Endodermal cell (in vitro differentiated cells): ENCODE data around the gene CCDC57. TPM values are rescaled to one million over a fixed set of nuclear protein-coding genes. Genes with fewer than 3 reads are reported as not detected.

Experiments used
- DNase-seq: peaks from one replicate; pipeline ENCODE4 v3.0.0-alpha.2; 2017
- H3K27ac ChIP-seq: 2 replicates; pipeline ENCODE4 v1.5.1; 2013; ENCODE audit warnings: mild to moderate bottlenecking, low read depth, low read length, moderate library complexity
- H3K27me3 ChIP-seq: 2 replicates; pipeline ENCODE4 v1.6.1; 2013; ENCODE audit warnings: mild to moderate bottlenecking, low read length, moderate library complexity; ENCODE audit not compliant: insufficient read depth, control insufficient read depth, poor library complexity, severe bottlenecking
- H3K36me3 ChIP-seq: 2 replicates; pipeline ENCODE4 v1.7.0; 2013; ENCODE audit warnings: mild to moderate bottlenecking, low read length, moderate library complexity; ENCODE audit not compliant: control insufficient read depth, insufficient read depth
- H3K4me1 ChIP-seq: one replicate; pipeline ENCODE4 v1.7.0; 2013; ENCODE audit warnings: low read length; ENCODE audit not compliant: control insufficient read depth, insufficient read depth
- H3K4me3 ChIP-seq: 2 replicates; pipeline ENCODE4 v1.5.1; 2013; ENCODE audit warnings: mild to moderate bottlenecking, low read length, moderate library complexity
- H3K9ac ChIP-seq: 2 replicates; pipeline ENCODE4 v1.6.1; 2013; ENCODE audit warnings: mild to moderate bottlenecking, low read length, moderate library complexity; ENCODE audit not compliant: poor library complexity, severe bottlenecking; ENCODE audit errors: extremely low read depth
- H3K9me3 ChIP-seq: 2 replicates; pipeline ENCODE4 v1.6.1; 2013; ENCODE audit warnings: mild to moderate bottlenecking, low read length, moderate library complexity; ENCODE audit not compliant: control insufficient read depth
- H3K27ac Mint-ChIP-seq: 2 replicates; pipeline ENCODE4 v1.8.0; 2020; ENCODE audit warnings: mixed read lengths
- H3K27me3 Mint-ChIP-seq: 2 replicates; pipeline ENCODE4 v1.8.0; 2021; ENCODE audit warnings: mild to moderate bottlenecking, mixed read lengths; ENCODE audit not compliant: insufficient read depth
- H3K36me3 Mint-ChIP-seq: 2 replicates; pipeline ENCODE4 v1.8.0; 2020; ENCODE audit warnings: low read depth, mixed read lengths
- H3K4me1 Mint-ChIP-seq: 2 replicates; pipeline ENCODE4 v1.8.0; 2020; ENCODE audit warnings: mixed read lengths
- H3K4me3 Mint-ChIP-seq: 2 replicates; pipeline ENCODE4 v1.8.0; 2020; ENCODE audit warnings: mild to moderate bottlenecking, moderate library complexity, mixed read lengths
- H3K9me3 Mint-ChIP-seq: 2 replicates; pipeline ENCODE4 v1.8.0; 2020; ENCODE audit warnings: mild to moderate bottlenecking, mixed read lengths
- WGBS, 2 experiments: methylation state at CpG; one replicate each; pipeline versions ENCODE4 v1.1.5 to v1.1.7; 2013; ENCODE audit warnings: missing lambda C conversion rate in 2 of 2, mixed read lengths in 1 of 2; ENCODE audit not compliant: insufficient coverage in 1 of 2, insufficient read length in 1 of 2; 5-methylcytosine and 5-hydroxymethylcytosine counted together
- total RNA-seq, 2 donors: library from RNA; stranded (reverse); fragmentation: NEBNext Ultra II Directional in 1 of 2; extraction: Animal tissue kit (Norgen Biotek cat#: 25700) in 1 of 2; gene quantifications; 2 replicates in 1 of 2; 3 replicates in 1 of 2; pipeline ENCODE4 v1.2.1, GENCODE V29; 2021
- TF ChIP-seq, protein P1 (sequence below): fragments of 200-600 bp; sonication (generic); conservative IDR thresholded peaks from 2 replicates; pipeline ENCODE4 v1.5.0; 2021; ENCODE audit warnings: antibody characterized with exemption, mild to moderate bottlenecking

CCDC57 gene
- total RNA-seq, 2 donors from 2014 or later = 61.8 to 82.8 TPM

GRCh38 chr17:82202981-82203380 lies 9.7 kb downstream of the CCDC57 start:
- Mint-ChIP-seq H3K9me3 (no peaks in the 10 kb centered on the region), H3K27me3 (no peaks in the 10 kb centered on the region), H3K4me3 (no peak overlapping the region), H3K27ac (no peak overlapping the region), H3K36me3 (peaks cover 29% of the 10 kb centered on the region), H3K4me1 (peaks cover 7% of the 10 kb centered on the region)
- H3K4me3 ChIP-seq = no peak overlapping the region
- 93 to 98% methylated on average over 8 to 9 of the region's 10 CpGs for WGBS, 2 experiments
- no peak overlapping the region for H3K9ac ChIP-seq
- H3K9me3 ChIP-seq = no peaks in the 10 kb centered on the region
- H3K36me3 ChIP-seq = peaks cover 3% of the 10 kb centered on the region
- TF ChIP-seq, protein P1, sequence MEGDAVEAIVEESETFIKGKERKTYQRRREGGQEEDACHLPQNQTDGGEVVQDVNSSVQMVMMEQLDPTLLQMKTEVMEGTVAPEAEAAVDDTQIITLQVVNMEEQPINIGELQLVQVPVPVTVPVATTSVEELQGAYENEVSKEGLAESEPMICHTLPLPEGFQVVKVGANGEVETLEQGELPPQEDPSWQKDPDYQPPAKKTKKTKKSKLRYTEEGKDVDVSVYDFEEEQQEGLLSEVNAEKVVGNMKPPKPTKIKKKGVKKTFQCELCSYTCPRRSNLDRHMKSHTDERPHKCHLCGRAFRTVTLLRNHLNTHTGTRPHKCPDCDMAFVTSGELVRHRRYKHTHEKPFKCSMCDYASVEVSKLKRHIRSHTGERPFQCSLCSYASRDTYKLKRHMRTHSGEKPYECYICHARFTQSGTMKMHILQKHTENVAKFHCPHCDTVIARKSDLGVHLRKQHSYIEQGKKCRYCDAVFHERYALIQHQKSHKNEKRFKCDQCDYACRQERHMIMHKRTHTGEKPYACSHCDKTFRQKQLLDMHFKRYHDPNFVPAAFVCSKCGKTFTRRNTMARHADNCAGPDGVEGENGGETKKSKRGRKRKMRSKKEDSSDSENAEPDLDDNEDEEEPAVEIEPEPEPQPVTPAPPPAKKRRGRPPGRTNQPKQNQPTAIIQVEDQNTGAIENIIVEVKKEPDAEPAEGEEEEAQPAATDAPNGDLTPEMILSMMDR = no peak
- no peaks in the 10 kb centered on the region for H3K27me3 ChIP-seq
- H3K27ac ChIP-seq = no peak overlapping the region
- no peak for DNase-seq
- H3K4me1 ChIP-seq = no peaks in the 10 kb centered on the region

DNA sequence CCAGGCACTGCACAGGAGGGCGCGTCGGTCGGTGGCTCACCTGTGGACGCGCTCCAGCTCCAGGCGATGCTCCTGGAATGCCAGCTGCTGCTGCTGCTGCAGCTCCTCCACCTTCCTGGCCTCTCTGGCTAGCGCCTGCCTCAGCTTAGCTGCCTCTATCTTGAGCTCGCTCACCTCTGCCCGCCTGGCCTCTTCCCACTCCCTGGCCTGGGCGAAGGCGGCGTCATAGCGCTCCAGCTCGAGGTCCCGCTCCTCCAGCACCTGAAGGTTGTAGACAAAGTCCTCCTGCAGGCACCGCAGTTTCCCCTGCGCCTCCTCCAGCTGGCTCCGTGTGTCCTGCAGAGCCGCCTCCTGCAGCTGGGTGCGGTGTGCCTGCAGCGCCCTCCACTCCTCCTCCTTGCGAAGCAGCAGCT lies 11.1 kb downstream of the CCDC57 start:
- Mint-ChIP-seq H3K4me1 (peaks cover 7% of the 10 kb centered on the region), H3K27ac (no peak overlapping the region), H3K27me3 (no peaks in the 10 kb centered on the region), H3K9me3 (no peaks in the 10 kb centered on the region), H3K36me3 (peaks cover 36% of the 10 kb centered on the region), H3K4me3 (no peak overlapping the region)
- Histone ChIP-seq H3K36me3 (peaks cover 3% of the 10 kb centered on the region), H3K4me3 (no peak overlapping the region), H3K9me3 (no peaks in the 10 kb centered on the region), H3K4me1 (no peaks in the 10 kb centered on the region), H3K27me3 (no peaks in the 10 kb centered on the region), H3K27ac (no peak overlapping the region), H3K9ac (no peak overlapping the region)
- TF ChIP-seq, protein P1 = no peak
- no peak for DNase-seq
- 91 to 94% methylated on average over 14 to 23 of the region's 23 CpGs for WGBS, 2 experiments

GRCh38 chr17:82200743-82201497 lies 11.7 kb downstream of the CCDC57 start:
- H3K9me3 Mint-ChIP-seq = no peaks in the 10 kb centered on the region
- WGBS, 2 experiments = 87 to 90% methylated on average over 5 to 12 of the region's 13 CpGs
- no peaks in the 10 kb centered on the region for H3K27me3 Mint-ChIP-seq
- H3K4me1 Mint-ChIP-seq = peaks cover 4% of the 10 kb centered on the region
- H3K4me3 Mint-ChIP-seq = no peak overlapping the region
- Histone ChIP-seq H3K4me3 (no peak overlapping the region), H3K36me3 (peaks cover 3% of the 10 kb centered on the region), H3K27ac (no peak overlapping the region), H3K9me3 (no peaks in the 10 kb centered on the region), H3K9ac (no peak overlapping the region), H3K27me3 (no peaks in the 10 kb centered on the region), H3K4me1 (no peaks in the 10 kb centered on the region)
- no peak for DNase-seq
- H3K27ac Mint-ChIP-seq = no peak overlapping the region
- TF ChIP-seq, protein P1 = no peak
- H3K36me3 Mint-ChIP-seq = peaks cover 40% of the 10 kb centered on the region
